Stomach (tissue), 4 donors: ENCODE measurements around the gene C5.

Experiments
- POLR2AphosphoS5 ChIP-seq, 3 donors: sonication (generic); formaldehyde crosslinking; IDR thresholded peaks; one replicate each; pipeline ENCODE4 v1.6.1; 2016; ENCODE audit warnings: antibody characterized with exemption in 3 of 3
- TF ChIP-seq, protein P1 (sequence below), 7 experiments: fragments of 450-650 bp in 4 of 7; fragments of 200-600 bp in 3 of 7; sonication (generic) in 3 of 7; IDR thresholded peaks; one replicate each; pipeline ENCODE4 v1.5.1; 2016 to 2019; ENCODE audit warnings: antibody characterized with exemption in 7 of 7, control low read depth in 2 of 7, mild to moderate bottlenecking in 1 of 7

DNA sequence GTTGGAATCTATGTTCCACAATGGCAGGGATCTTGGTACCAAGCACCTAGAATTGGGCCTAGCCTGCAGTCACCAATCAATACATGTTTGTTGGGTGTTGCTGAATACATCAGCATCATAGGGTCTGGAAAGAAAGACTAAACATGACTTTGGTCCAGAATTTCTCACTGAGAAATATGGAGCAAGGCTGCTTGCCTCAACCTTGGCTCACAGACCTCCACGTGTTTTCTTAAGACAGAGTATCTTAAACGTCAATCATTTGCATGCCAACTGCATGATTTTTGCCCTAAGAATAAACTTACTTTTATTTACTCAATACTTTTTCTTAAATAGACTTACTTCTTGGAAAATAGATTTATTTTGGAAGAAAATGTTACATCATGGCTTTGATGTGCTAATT is 100.8 kb downstream of the C5 start:
- TF ChIP-seq, protein P1, sequence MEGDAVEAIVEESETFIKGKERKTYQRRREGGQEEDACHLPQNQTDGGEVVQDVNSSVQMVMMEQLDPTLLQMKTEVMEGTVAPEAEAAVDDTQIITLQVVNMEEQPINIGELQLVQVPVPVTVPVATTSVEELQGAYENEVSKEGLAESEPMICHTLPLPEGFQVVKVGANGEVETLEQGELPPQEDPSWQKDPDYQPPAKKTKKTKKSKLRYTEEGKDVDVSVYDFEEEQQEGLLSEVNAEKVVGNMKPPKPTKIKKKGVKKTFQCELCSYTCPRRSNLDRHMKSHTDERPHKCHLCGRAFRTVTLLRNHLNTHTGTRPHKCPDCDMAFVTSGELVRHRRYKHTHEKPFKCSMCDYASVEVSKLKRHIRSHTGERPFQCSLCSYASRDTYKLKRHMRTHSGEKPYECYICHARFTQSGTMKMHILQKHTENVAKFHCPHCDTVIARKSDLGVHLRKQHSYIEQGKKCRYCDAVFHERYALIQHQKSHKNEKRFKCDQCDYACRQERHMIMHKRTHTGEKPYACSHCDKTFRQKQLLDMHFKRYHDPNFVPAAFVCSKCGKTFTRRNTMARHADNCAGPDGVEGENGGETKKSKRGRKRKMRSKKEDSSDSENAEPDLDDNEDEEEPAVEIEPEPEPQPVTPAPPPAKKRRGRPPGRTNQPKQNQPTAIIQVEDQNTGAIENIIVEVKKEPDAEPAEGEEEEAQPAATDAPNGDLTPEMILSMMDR (IDR thresholded peaks at IDR 0.05), result no peak
- TF ChIP-seq POLR2AphosphoS5 (IDR thresholded peaks at IDR 0.05), result no peak
